Stimulated activated CD8-positive, alpha-beta memory T cell treated with anti-CD3 and anti-CD28 coated beads, Interleukin-15, amount 100 ng/mL, for 48 hours (primary cell): ENCODE data around the gene LACTB.

Experiments used
- DNase-seq, 2 donors: peaks; one replicate each; pipeline ENCODE4 v3.0.0-alpha.2; 2020; ENCODE audit warnings: low read depth in 2 of 2

LACTB gene, protein sequence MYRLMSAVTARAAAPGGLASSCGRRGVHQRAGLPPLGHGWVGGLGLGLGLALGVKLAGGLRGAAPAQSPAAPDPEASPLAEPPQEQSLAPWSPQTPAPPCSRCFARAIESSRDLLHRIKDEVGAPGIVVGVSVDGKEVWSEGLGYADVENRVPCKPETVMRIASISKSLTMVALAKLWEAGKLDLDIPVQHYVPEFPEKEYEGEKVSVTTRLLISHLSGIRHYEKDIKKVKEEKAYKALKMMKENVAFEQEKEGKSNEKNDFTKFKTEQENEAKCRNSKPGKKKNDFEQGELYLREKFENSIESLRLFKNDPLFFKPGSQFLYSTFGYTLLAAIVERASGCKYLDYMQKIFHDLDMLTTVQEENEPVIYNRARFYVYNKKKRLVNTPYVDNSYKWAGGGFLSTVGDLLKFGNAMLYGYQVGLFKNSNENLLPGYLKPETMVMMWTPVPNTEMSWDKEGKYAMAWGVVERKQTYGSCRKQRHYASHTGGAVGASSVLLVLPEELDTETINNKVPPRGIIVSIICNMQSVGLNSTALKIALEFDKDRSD

DNA sequence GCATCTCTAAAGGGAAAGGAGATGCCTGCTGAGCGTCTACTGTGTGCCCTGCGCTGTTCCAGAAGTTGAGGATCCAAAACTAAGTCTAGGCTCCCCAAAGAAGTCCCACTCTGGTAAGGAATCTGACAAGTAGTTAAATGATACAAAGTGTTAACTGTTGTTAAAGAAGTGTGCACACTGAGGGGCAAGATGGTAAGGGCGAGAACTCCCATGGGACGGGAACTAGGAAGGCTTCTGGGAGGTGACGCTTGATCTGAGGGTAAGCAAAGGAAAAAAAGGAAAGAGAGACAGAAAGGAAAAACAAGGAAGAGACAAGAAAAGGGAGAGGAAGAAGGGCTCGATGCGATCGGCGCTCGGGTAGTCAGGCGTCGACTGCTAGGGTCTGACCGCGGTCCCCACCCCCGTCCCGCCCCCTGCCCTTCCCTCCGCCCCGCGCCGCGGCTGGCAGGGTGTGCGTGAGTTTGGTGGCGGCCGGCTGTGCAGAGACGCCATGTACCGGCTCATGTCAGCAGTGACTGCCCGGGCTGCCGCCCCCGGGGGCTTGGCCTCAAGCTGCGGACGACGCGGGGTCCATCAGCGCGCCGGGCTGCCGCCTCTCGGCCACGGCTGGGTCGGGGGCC, at the start of gene LACTB:
Gene LACTB (plus strand): TSS at position 480 of the 620 bp plus-strand sequence. CDS start 11 bp downstream, at position 491.
- DNase-seq, result peak; percentile 66 to 72

DNA sequence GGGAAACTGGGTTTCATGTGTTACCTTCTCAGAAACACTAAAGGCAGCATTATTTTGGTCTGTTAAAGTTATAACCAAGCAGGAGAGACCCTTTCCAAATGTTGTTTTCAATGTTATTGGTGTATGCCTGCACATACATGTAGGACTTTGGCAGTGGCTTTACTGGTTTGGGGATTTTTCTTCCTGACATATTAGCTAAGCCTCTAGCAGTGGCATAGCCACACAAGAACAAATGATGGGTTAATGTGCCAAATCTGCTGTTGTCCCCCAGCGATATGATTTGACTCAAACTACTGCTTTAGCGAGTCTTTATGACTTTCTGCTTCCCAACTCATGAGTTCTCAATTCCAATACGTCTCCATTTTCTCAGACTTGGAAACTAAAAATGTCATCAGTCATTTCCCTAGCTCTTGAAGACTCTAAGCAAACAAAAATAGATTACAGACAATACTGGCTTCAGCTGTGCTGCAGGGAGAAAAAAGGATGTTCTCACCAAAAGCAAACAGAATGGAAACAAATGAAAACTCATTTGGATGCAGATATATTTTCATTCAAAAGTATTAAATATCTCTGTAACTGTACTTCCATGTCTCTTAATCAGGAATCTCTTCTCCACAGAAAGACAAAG, 49.5 kb upstream of the LACTB start:
- no peak for DNase-seq

DNA sequence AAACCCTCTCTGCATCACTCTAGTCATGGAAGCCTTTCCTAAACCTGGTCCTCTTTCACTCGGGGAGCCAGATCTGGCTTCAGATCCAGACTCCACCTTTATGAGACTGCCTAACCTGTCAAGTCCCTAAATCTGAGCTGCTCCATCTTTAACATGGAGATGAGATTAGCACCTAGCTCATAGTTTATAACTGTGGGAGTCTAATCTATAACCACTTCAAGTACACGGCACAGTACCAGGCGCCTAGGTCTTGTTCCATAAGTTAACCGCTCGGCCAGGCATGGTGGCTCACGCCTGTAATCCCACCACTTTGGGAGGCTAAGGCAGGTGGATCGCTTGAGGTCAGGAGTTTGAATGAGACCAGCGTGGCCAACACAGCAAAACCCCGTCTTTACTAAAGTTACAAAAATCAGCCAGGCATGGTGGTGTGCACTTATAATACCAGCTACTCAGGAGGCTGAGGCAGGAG, 48.8 kb upstream of the LACTB start:
- no peak for DNase-seq

DNA sequence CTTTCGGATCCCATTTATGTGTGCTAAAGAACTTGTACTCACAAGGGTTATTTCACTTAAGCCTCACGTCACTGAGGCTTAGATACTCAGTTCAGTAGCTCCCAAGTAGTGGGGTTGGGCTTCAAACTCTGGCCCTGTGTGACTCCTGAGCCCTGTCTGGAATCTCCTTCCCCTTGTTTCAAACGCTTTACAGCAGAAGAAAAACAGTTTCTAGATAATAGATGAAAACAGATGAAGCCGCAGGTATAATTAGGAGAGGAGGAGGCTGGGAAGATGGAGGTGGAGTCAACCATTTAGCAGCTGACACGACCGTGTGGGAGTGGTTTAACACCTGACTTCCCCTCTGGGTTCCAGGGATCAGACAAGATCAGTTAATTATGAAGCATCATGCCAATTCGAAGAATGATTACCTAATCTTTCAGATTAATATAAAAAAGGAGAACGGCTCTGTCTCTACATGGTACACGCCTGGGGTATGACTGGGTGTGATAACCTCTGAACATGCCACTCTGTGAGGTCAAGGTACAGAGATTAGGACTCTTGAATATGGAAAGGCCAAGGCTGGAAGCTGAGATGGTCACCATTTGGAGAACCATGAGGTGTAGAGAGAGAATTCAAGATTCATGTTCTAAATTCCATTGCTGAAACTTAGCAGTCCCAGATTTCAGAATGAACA, 48.0 kb upstream of the LACTB start:
- DNase-seq, result no peak

DNA sequence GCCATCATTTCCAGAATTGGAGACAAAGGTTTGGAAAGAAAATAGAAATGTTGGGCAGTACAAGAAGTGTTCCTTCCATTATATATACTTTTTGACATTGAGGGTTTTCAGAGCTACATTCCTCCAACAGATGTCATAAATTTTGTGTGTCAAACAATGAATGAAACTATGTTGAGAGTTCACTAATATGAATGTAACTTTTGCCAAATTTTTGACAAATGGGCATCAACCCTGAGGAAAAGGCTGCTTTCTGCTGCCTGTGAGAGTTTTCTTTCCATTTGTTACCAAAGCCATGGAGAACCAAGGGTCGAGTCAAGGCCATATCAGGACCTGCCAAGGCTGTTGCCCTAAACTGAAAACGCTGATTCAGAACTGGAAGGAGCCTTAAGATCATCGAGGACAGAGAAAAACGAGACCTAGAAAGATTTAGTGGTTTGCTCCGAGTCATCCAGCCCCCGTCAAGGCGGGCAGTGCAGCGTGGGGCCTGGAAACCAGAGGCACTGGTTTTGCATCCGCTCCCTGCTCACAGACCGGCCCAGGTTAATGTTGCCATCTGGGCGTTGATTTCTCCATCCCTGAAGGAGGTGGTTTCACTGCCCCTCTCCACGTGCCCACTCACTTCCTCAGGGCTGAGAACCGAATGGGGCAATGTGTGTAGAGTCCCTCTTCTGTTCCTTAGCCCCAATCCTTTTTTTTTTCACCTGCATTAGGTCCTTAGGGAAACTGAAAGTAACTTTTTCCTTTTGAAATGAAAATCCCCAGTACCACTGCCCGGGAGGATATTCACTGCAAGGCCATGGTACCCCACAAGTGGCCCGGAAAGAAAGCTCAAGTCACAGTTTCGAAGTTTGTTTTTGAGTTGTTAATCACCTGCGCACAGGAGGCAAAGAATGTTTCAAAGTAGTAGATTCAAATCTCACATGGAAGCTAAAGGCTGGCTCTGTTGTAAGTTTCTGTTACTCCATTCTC, 46.4 kb upstream of the LACTB start:
- DNase-seq, result no peak

DNA sequence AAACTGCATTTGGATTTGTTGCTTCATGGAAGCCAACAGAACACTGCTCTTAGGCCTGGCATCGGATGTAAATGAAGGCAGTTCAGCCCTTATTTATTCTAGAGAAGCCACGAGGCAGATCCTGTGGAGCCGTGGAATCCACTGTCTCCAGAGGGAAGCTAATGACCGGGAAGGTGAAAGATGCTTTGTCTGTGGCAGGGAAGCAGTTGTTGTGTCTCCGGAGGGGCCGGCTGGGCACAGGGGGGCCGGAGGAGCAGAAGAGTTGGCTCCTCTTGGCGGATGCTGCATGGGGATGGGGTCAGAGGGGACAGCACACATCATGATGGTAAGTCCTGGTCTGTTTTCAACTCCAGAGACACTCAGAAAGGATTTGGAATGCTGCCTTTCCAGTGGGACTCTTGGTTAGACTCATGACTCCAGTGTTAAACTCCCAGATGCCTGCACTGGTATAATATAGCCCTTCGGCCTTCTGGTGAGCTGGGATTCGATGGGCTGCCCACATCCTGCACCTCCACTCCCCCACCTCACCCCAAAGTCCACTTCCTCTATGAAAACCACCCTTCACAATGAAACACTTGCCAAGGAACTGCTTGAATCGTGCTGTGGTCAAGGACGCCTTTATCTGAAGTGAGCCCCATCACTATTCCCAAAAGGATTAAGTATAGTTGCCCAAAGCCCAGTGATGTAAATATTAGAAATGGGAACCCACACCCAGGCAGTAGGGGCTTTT, 45.5 kb upstream of the LACTB start:
- DNase-seq, result no peak

DNA sequence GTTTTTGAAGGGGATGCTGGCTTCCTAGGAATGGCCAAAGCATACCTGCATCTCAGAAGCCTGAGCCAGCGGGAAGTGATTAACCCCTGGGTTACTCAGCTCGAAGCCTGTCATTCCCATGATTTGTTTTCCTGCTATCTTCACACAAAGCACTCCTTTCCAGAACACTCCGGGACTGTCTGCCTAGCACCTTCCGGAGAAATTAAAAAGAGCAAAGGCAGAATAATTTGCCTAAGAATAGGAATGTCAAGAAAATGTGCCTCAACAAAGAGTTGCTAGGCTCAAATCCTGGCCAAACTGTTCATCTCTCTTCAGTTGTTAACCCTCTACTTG, 45.0 kb upstream of the LACTB start:
- DNase-seq, result no peak

DNA sequence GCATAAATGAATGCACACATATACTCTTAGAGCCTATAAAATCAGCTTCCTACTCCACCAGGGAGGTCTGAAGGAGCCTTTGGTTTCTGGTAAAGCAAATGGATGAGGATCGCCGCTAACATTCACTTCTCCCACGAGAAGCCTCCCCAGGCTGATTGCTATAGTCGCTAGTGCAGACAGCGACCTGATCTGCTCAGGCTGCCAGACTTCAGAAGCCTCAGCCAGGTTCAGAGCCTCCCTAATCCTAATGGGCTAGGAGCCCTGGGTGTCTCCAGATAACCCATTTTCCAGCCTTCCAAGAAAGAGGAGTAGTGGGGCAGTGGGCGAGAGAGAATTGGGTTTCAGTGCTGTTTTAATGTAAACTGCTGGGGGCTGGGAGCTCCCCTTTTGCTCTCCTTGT, 43.7 kb upstream of the LACTB start:
- DNase-seq, result no peak

DNA sequence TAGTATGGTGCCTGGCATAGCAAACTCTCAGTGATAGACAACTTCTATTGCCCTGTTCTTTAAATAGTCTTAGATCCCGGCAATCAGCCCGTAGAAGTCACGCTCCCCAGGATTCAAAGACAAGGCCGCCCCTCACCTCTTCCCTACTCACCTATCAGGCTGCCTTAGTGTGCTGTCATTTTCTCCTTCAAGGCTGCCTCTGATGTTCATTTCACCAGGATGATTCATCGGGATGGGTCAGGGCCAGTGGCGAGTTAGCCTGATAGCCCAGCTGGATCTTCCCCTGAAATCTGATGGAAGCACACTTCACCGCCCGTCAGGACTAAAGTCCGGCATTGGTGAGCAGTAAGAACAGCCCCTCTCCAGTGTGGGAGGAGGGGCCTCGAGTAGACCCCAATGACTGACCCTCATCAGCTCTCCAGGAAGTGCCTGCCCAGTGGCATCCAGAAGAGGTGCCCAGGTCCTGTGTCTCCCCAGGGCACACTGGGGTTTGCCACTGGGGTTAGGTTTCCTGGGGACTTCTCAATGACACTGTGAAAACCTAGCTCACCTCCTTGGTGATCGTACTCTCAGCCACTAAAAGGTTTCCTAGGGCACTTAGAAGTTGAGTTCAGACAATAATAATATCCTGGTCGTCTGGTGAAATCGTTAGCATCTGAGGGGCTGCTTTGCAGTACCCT, 41.6 kb upstream of the LACTB start:
- DNase-seq, result no peak

DNA sequence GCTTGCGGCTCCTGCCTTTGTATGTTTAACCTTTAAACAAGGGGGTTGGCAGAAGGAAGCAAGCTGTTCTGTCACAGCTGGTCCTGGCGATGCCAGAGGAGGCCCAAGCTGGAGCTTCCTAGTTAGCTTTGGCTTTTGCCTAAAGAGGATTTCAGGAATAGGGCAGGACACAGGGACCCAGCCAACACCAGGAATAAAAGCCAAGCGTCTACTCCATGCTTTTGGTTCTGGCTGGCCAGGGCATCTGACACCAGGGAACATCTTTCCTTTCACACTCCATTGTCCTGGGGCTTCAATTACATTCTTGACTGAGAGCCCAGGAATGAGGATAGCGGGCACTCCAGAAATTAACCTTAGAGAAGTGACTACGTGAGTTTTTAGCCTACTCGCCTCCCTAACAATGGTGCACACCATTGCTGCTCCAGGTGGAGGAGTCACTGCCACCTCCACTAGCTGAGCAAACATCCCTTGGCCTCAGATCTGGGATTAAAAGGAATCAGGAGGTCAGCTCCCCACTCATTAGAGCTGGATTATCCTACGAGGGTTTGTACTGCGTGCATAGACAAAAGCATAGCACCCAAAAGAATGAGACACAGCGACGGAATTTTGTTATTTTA, 40.9 kb upstream of the LACTB start:
- DNase-seq, result no peak

DNA sequence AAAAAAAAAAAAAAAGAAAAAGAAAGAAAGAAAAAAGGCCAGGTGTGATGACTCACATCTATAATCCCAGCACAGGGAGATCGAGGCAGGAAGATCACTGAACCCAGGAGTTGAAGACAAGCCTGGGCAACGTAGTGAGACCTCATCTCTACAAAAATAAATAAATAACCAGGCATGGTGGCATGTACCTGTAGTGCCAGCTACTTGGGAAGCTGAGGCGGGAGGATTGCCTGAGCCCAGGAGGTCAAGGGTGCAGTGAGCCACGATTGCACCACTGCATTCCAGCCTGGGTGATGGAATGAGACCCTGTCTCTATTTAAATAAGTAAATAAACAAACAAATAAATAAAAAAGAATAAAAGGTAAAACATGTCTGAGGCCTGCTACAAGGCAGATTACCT, 39.3 kb upstream of the LACTB start:
- no peak for DNase-seq

DNA sequence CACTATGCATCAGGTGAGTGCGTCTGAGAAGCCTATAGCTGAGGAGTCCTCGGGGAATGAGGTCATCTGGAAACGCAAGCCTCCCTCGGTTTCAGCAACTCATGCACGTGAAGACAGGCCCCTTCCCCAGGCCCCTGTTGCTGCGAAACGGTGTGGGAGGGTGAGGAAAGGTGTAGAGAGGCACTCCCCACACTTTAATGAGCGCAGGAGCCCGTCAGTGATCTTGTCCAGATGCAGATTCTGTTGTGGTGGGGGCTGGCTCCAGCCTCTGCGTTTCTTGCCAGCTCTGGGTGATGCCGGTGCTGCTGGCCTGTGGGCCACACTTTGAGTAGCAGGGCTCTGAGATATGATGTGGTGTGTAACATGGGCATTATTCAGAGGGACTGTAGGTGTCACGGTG, 38.6 kb upstream of the LACTB start:
- DNase-seq, result no peak

DNA sequence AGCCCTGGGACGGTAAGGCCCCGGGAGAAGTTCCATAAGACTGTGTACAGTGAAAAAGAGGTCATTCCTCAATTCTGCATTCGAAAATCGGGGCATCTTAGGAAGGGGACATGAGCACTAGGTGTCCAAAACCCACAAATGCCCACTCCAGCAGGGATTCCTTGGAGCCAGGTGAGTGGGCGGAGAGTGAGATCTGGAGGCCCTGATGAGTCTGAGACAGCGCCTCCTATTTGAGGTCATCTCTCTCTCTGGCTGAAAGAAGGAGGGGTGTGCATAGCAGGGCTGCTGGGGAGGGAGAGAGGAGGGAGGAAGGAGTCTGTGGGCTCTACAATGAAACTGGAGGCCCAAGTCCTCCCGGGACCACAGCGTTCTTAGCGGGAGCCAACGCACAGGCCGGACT, 38.1 kb upstream of the LACTB start:
- DNase-seq, result no peak

DNA sequence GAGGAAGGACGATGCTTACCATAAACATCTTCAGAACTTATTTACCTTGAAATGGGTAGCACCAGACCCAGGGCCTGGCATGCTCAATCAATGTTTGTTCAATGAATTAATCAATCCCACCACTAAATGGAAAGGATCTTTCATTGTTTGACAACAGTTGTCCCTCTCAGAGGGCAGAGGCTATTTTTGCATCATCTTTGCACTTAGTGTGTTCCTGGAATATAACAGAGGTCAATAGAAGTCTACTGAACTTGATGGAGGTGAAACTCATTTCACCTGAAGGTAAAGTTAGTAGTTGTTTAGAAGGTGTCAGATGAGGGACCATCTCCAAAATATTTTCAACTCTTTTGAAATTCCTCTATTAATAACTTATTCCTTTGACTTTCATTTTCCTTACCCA, 36.9 kb upstream of the LACTB start:
- DNase-seq, result no peak

DNA sequence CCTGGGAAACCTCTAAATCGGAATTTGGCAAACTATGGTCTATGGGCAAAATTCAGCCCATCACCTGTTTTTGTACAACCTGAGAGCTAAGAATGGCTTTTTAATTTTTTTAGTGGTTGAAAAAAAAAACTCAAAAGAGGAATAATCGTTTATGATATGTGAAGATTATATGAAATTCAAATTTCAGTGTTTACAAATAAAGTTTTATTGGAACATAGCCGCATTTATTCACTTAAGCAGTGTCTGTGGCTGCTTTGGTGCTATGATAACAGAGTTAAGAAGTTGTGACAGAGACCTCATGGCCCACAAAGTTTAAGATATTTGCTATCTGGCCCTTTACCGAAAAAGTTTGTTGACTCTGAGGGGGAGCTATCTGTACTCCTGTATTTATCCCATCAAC, 36.4 kb upstream of the LACTB start:
- DNase-seq, result no peak

DNA sequence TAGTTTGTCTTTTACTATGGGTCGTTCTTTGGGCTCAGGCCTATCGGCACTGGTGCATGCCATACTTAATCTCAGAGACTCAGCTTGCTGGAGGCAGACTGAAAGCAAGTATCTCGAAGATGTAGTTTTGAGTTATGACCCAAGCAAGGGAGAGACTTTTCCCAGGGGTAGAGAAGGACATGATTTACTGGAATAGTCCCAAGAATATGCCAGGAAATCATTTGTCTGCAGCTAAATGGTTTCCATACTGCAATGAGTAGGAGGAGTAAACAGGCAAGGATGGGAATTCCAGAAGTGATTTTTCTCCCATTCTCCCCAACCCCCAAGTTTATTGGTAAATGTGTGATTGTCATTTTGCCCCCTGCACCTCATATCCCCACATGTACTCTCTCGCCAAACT, 35.4 kb upstream of the LACTB start:
- DNase-seq, result no peak

DNA sequence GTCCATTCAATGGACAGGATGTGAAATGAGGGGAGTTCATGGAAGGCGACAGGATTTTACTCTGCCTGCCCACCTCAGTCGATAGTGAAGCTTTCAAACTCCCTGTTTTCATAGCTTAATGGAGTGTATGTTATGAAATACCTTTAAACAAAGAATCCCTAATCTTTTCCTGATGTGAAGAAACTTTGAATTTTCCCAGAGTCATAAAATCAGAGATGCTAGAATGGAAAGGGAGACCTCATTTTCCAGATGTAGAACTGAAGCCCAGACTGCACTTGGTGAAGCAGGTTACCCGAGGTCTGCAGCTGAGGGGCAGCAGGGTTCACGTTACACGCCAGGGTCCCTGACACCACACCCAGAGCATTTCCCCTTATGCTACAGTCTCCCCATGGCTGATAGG, 34.7 kb upstream of the LACTB start:
- DNase-seq, result no peak

DNA sequence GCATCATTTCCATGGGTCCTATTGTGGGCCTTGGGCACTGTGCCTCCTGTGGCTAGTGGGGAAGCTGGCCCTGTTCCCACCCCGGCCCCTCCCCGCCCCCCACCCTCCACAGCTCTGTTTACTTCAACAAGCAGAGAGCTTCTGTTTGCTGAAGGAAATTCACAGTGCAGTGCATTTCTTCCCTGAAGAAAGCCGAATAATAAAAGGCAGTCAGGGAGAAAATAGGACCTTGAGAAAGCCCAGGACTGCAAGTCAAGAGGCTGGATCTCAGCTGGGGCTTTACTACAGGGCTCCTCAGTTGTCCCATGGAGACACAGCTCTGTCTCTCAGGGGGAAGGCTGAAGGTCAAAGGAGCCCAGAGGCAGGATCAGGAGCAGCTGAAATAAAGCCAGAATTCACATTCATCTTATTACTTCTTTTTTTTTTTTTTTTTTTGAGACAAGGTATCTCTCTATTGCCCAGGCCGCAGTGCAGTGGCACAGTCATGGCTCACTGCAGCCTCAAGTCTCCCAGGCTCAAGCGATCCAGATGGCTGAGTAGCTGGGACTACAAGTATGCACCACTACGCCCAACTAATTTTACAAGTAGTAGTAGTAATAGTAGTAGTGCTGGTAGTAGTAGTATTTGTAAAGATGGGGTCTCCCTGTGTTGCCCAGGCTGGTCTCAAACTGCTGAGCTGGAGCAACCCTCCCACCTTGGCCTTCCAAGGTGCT, 33.0 kb upstream of the LACTB start:
- no peak for DNase-seq
